ENCODE measurements around the gene CLK2.

DNA sequence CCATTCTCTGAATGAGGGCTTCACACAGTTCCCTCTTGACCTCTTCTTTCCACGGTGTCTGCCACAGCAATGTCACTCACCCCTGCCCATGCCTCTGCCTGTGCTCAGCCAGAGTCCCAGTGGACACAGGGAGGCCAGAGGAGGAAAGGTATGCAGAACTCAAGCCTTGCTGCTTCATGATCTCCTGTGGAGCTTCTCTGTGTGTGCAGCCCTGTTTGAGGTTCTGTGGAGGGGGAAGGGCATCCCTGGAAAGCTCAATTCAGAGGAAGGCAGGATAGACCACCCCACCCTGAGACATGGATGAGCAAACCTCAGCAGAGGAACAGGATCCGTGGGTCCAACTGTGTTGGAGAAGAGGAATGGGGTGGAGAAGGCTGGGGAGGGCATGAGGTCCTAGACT lies 6.0 kb upstream of the CLK2 start:
- TF ChIP-seq CTCF (conservative IDR thresholded peaks at IDR 0.05 in 1 of 2, IDR thresholded peaks at IDR 0.05 in 1 of 2; ENCODE audit: low read depth in 1 of 2, low read length in 2 of 2) (no peak), EZH2 (IDR thresholded peaks at IDR 0.05; ENCODE audit: low read length, missing control alignments) (no peak)

Data from fibroblast of lung (primary cell).